K562 (cell line): Measurements from ENCODE around the gene H2BK1. TPM values are rescaled to one million over a fixed set of nuclear protein-coding genes. Genes with fewer than 3 reads are reported as not detected.

Experiments
- BHLHE40 ChIP-seq: IDR thresholded peaks from 2 replicates; pipeline ENCODE4 v1.6.1; 2011; ENCODE audit warnings: low read length, improper control_type of control experiment
- CREM ChIP-seq: IDR thresholded peaks from 2 replicates; pipeline ENCODE4 v1.6.1; 2014; ENCODE audit warnings: antibody characterized with exemption, low read depth
- FOXP1 ChIP-seq: sonication (generic); formaldehyde crosslinking; IDR thresholded peaks from 2 replicates; pipeline ENCODE4 v1.8.0; 2022; ENCODE audit warnings: mild to moderate bottlenecking, missing genetic modification reagents
- IRF2 ChIP-seq: sonication (generic); formaldehyde crosslinking; IDR thresholded peaks from 2 replicates; pipeline ENCODE4 v1.8.1; 2022; ENCODE audit warnings: mild to moderate bottlenecking, missing genetic modification reagents
- L3MBTL2 ChIP-seq: fragments of 450-650 bp; IDR thresholded peaks from 2 replicates; pipeline ENCODE4 v1.6.1; 2016; ENCODE audit warnings: mild to moderate bottlenecking, moderate library complexity
- NELFE ChIP-seq: IDR thresholded peaks from 2 replicates; pipeline ENCODE4 v1.6.1; 2011; ENCODE audit warnings: mild to moderate bottlenecking; ENCODE audit not compliant: insufficient read depth, insufficient read length
- PCBP1 ChIP-seq: fragments of 200-400 bp; formaldehyde crosslinking; IDR thresholded peaks from 2 replicates; pipeline ENCODE4 v1.6.1; 2018; ENCODE audit warnings: mild to moderate bottlenecking, low read depth, low read length; ENCODE audit not compliant: poor library complexity, severe bottlenecking
- PURB ChIP-seq: sonication (generic); formaldehyde crosslinking; IDR thresholded peaks from 2 replicates; pipeline ENCODE4 v1.9.0; 2021; ENCODE audit warnings: low read depth, mild to moderate bottlenecking, missing genetic modification reagents
- RBM17 ChIP-seq: fragments of 200-400 bp; formaldehyde crosslinking; IDR thresholded peaks from 2 replicates; pipeline ENCODE4 v1.6.1; 2017; ENCODE audit warnings: low read depth, mild to moderate bottlenecking, low read length, borderline replicate concordance
- RNF219 ChIP-seq: fragments of 250-450 bp; sonication (Bioruptor Pico); IDR thresholded peaks from 2 replicates; pipeline ENCODE4 v1.5.0; 2022; ENCODE audit warnings: mild to moderate bottlenecking
- SREBF2 ChIP-seq: sonication (generic); formaldehyde crosslinking; IDR thresholded peaks from 2 replicates; pipeline ENCODE4 v1.4.0; 2020; ENCODE audit warnings: mild to moderate bottlenecking, missing genetic modification reagents
- ZBTB33 ChIP-seq: sonication (generic); formaldehyde crosslinking; IDR thresholded peaks from 2 replicates; pipeline ENCODE4 v1.8.1; 2023; ENCODE audit warnings: mild to moderate bottlenecking, missing genetic modification reagents
- ZNF696 ChIP-seq: fragments of 250-450 bp; sonication (Bioruptor Pico); conservative IDR thresholded peaks from 2 replicates; pipeline ENCODE4 v1.4.0; 2020; ENCODE audit warnings: mild to moderate bottlenecking, moderate library complexity
- polyA plus RNA-seq, 8 experiments: library from polyadenylated mRNA; depleted of rRNA in 4 of 8; stranded (reverse) in 5 of 8; unstranded in 3 of 8; fragments of >200 nt; fragmentation: Nextera tagmentation in 2 of 8; fragmentation: Illumina TruSeq in 1 of 8; extraction: Ambion mirVana in 2 of 8; extraction: Trizol in 1 of 8; gene quantifications; 2 replicates each; pipeline versions ENCODE4 v1.2.1 to v1.2.3, GENCODE V29; 2011 to 2014; ENCODE audit warnings: inconsistent platforms in 1 of 8, missing spikeins in 1 of 8
- total RNA-seq, 7 experiments: library from RNA; depleted of rRNA in 6 of 7; stranded (reverse); fragments of >200 nt in 6 of 7; fragmentation: Illumina TruSeq in 2 of 7; extraction: Trizol in 2 of 7; gene quantifications; 2 replicates each; pipeline versions ENCODE4 v1.2.1 to v1.2.3, GENCODE V29; 2011 to 2021; ENCODE audit warnings: low replicate concordance in 1 of 7
- TF ChIP-seq, protein P1 (sequence below), 2 experiments: fragments of 450-650 bp; formaldehyde crosslinking in 1 of 2; IDR thresholded peaks; 2 replicates each; pipeline versions ENCODE4 v1.4.0 to v1.6.1; 2014 to 2020; ENCODE audit warnings: mild to moderate bottlenecking in 2 of 2, borderline replicate concordance in 1 of 2, low read depth in 1 of 2

H2BK1 gene
- total and polyA plus RNA-seq, 9 of the 15 experiments (the other 6 are each of a cell fraction or from before 2014, with no cell fraction given), result not detected

DNA sequence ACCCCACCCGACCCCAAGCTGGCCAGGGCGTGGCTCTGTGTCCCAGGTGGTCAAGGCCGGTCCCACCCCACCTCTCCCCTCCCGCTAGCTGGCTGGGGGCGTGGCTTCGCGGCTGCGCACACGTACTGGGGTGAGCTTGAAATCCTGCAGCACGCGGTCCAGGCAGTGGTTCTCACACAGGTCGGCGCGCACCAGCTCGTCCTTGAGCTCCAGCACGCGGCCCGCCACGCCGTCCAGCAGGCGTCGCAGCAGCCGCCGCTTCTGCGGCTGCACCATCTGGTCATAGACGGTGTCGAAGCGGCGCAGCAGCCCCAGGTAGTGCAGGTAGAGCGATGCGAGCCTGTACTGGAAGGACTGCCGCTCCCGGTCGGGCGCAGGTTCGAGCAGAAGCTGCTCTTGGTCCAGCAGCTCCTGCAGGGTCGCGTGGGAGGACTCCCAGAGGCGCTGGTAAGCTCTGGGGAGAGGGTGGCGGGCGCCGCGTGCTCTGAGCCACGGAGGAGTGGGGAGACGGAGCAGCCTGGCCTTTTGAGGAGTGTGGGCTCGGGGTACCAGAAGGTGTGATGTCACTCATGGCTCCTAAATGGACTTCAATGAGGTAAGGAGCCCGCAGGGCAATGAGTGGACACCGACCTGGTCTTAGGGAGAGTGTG is 5.8 kb downstream of the H2BK1 start (continued):
- no peak for TF ChIP-seq RNF219 (CRISPR knock-in tag)
- TF ChIP-seq RBM17, result no peak
- TF ChIP-seq PURB, result 0 out of 2 replicates have a peak, but pooled peaks have one; percentile 18
- peak; percentile 63; the same call in 1 of the 2 replicates for TF ChIP-seq IRF2 (CRISPR knock-in tag)
- peak; percentile 66; the same call in 1 of the 2 replicates for TF ChIP-seq ZBTB33 (CRISPR knock-in tag)
- no peak for TF ChIP-seq NELFE
- TF ChIP-seq BHLHE40, result peak; percentile 12; the same call in 1 of the 2 replicates
- TF ChIP-seq PCBP1, result peak; percentile 24
- no peak for TF ChIP-seq CREM
- TF ChIP-seq, protein P1, sequence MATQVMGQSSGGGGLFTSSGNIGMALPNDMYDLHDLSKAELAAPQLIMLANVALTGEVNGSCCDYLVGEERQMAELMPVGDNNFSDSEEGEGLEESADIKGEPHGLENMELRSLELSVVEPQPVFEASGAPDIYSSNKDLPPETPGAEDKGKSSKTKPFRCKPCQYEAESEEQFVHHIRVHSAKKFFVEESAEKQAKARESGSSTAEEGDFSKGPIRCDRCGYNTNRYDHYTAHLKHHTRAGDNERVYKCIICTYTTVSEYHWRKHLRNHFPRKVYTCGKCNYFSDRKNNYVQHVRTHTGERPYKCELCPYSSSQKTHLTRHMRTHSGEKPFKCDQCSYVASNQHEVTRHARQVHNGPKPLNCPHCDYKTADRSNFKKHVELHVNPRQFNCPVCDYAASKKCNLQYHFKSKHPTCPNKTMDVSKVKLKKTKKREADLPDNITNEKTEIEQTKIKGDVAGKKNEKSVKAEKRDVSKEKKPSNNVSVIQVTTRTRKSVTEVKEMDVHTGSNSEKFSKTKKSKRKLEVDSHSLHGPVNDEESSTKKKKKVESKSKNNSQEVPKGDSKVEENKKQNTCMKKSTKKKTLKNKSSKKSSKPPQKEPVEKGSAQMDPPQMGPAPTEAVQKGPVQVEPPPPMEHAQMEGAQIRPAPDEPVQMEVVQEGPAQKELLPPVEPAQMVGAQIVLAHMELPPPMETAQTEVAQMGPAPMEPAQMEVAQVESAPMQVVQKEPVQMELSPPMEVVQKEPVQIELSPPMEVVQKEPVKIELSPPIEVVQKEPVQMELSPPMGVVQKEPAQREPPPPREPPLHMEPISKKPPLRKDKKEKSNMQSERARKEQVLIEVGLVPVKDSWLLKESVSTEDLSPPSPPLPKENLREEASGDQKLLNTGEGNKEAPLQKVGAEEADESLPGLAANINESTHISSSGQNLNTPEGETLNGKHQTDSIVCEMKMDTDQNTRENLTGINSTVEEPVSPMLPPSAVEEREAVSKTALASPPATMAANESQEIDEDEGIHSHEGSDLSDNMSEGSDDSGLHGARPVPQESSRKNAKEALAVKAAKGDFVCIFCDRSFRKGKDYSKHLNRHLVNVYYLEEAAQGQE (IDR thresholded peaks at IDR 0.05; ENCODE audit: borderline replicate concordance), result peak; percentile 36; the same call in 1 of the 2 replicates
- TF ChIP-seq, protein P1 (CRISPR knock-in tag; IDR thresholded peaks at IDR 0.05; ENCODE audit: low read depth), result no peak
- peak; percentile 90 for TF ChIP-seq L3MBTL2
- TF ChIP-seq SREBF2 (CRISPR knock-in tag), result 0 out of 2 replicates have a peak, but pooled peaks have one; percentile 18
- TF ChIP-seq FOXP1 (CRISPR knock-in tag), result peak; percentile 63; the same call in 1 of the 2 replicates
- no peak for TF ChIP-seq ZNF696 (CRISPR knock-in tag)
